IMR-90 (cell line): ENCODE measurements around the gene OR4S1.

Source experiments
- BHLHE40 ChIP-seq: fragments of 150-350 bp; IDR thresholded peaks from 2 replicates; pipeline ENCODE4 v1.6.1; 2016; ENCODE audit warnings: mild to moderate bottlenecking, low read depth, low read length
- CEBPB ChIP-seq: IDR thresholded peaks from 2 replicates; pipeline ENCODE4 v1.6.1; 2012; ENCODE audit warnings: low read depth, low read length, improper control_type of control experiment
- CTCF ChIP-seq: conservative IDR thresholded peaks from 2 replicates; pipeline ENCODE4 v1.5.1; 2012; ENCODE audit warnings: mild to moderate bottlenecking, low read depth, low read length, improper control_type of control experiment
- FOS ChIP-seq: fragments of 150-350 bp; IDR thresholded peaks from 2 replicates; pipeline ENCODE4 v1.6.1; 2016; ENCODE audit warnings: low read depth, low read length
- MAFK ChIP-seq: IDR thresholded peaks from 2 replicates; pipeline ENCODE4 v1.6.1; 2012; ENCODE audit warnings: low read depth, low read length, improper control_type of control experiment
- MXI1 ChIP-seq: IDR thresholded peaks from 2 replicates; pipeline ENCODE4 v1.6.1; 2012; ENCODE audit warnings: low read depth, mild to moderate bottlenecking, low read length, moderate library complexity, borderline replicate concordance
- NFE2L2 ChIP-seq: fragments of 150-350 bp; IDR thresholded peaks from 2 replicates; pipeline ENCODE4 v1.6.1; 2016; ENCODE audit warnings: low read depth, mild to moderate bottlenecking, low read length
- POLR2A ChIP-seq: IDR thresholded peaks from 2 replicates; pipeline ENCODE4 v1.6.1; 2012; ENCODE audit warnings: mild to moderate bottlenecking, low read depth, low read length
- RAD21 ChIP-seq: IDR thresholded peaks from 2 replicates; pipeline ENCODE4 v1.6.1; 2012; ENCODE audit warnings: low read length, improper control_type of control experiment
- RCOR1 ChIP-seq: IDR thresholded peaks from 2 replicates; pipeline ENCODE4 v1.6.1; 2012; ENCODE audit warnings: mild to moderate bottlenecking, low read length, improper control_type of control experiment; ENCODE audit not compliant: insufficient replicate concordance
- RFX5 ChIP-seq: IDR thresholded peaks from 2 replicates; pipeline ENCODE4 v1.8.0; 2012; ENCODE audit warnings: low read depth, mild to moderate bottlenecking, low read length, moderate library complexity
- TF ChIP-seq, protein P1 (sequence below): fragments of 150-350 bp; IDR thresholded peaks from 2 replicates; pipeline ENCODE4 v1.6.1; 2016; ENCODE audit warnings: low read depth, mild to moderate bottlenecking, low read length, moderate library complexity, borderline replicate concordance
- TF ChIP-seq, protein P2 (sequence below): fragments of 150-350 bp; IDR thresholded peaks from 2 replicates; pipeline ENCODE4 v1.6.1; 2017; ENCODE audit warnings: mild to moderate bottlenecking, antibody characterized with exemption, low read length, low read depth

- TF ChIP-seq CTCF (no peak), RFX5 (no peak), NFE2L2 (no peak), CEBPB (no peak), MAFK (no peak), FOS (no peak), RAD21 (no peak), POLR2A (no peak), MXI1 (no peak), BHLHE40 (no peak), RCOR1 (no peak)
- TF ChIP-seq, protein P1, sequence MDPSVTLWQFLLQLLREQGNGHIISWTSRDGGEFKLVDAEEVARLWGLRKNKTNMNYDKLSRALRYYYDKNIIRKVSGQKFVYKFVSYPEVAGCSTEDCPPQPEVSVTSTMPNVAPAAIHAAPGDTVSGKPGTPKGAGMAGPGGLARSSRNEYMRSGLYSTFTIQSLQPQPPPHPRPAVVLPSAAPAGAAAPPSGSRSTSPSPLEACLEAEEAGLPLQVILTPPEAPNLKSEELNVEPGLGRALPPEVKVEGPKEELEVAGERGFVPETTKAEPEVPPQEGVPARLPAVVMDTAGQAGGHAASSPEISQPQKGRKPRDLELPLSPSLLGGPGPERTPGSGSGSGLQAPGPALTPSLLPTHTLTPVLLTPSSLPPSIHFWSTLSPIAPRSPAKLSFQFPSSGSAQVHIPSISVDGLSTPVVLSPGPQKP: no peak
- TF ChIP-seq, protein P2, sequence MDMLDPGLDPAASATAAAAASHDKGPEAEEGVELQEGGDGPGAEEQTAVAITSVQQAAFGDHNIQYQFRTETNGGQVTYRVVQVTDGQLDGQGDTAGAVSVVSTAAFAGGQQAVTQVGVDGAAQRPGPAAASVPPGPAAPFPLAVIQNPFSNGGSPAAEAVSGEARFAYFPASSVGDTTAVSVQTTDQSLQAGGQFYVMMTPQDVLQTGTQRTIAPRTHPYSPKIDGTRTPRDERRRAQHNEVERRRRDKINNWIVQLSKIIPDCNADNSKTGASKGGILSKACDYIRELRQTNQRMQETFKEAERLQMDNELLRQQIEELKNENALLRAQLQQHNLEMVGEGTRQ: no peak
Measured at GRCh38 chr11:48341466-48341865, 35.4 kb downstream of the OR4S1 start.
